Astrocyte of the spinal cord (primary cell): Measurements from ENCODE around the gene NKIRAS2.

ENCODE experiments used
- DNase-seq: peaks from one replicate; pipeline ENCODE4 v3.0.0; 2011; ENCODE audit warnings: low read depth, low spot score
- H3K4me3 ChIP-seq: 2 replicates; pipeline ENCODE4 v1.5.1; 2011; ENCODE audit warnings: low read depth, mild to moderate bottlenecking, low read length, moderate library complexity
- in situ Hi-C: cut with HindIII; loops from 2 replicates; pipeline ENCODE4 v1.10.0; 2017; ENCODE audit warnings: low sequenced_read_pairs
- TF ChIP-seq, protein P1 (sequence below): IDR thresholded peaks from 2 replicates; pipeline ENCODE4 v1.5.1; 2012; ENCODE audit warnings: low read depth, mild to moderate bottlenecking, low read length, inconsistent platforms

NKIRAS2 gene

DNA sequence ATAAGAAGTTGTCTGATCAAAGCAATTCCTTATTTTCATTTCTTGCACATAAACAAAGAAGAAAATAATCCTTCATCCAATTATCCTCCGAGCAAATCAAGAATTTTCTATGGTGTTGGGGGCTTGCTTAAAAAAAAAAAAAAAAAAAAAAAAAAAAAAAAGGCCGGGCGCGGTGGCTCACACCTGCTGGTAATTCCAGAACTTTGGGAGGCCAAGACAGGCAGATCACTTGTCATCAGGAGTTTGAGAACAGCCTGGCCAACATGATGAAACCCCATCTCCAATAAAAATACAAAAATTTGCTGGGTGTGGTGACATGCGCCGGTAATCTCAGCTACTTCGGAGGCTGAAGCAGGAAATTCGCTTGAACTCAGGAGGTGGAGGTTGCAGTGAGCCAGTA is 34.0 kb upstream of the NKIRAS2 start:
- H3K4me3 ChIP-seq, result no peak overlapping the region
- in situ Hi-C loops, result no loop called here
- TF ChIP-seq, protein P1, sequence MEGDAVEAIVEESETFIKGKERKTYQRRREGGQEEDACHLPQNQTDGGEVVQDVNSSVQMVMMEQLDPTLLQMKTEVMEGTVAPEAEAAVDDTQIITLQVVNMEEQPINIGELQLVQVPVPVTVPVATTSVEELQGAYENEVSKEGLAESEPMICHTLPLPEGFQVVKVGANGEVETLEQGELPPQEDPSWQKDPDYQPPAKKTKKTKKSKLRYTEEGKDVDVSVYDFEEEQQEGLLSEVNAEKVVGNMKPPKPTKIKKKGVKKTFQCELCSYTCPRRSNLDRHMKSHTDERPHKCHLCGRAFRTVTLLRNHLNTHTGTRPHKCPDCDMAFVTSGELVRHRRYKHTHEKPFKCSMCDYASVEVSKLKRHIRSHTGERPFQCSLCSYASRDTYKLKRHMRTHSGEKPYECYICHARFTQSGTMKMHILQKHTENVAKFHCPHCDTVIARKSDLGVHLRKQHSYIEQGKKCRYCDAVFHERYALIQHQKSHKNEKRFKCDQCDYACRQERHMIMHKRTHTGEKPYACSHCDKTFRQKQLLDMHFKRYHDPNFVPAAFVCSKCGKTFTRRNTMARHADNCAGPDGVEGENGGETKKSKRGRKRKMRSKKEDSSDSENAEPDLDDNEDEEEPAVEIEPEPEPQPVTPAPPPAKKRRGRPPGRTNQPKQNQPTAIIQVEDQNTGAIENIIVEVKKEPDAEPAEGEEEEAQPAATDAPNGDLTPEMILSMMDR, result no peak
- DNase-seq, result no peak

DNA sequence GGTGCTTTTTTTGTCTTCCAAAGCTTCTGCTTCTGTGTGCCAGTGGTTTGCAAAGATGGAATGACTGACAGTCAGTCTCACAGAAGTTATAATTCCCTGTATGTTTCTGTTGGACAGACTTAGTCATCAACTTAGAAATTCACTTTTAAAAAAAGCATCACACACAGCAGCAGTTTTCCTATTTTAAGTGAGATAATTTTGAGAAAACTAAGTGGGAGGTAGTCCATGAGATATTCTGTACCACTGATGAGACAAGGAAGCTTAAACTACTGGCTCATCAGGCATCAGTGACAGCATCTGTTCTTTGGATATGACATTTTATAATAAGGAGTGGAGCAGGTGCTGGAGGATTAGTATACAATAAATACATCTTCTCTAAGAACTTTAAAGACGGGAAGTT is 33.3 kb upstream of the NKIRAS2 start:
- TF ChIP-seq, protein P1, result no peak
- H3K4me3 ChIP-seq, result no peak overlapping the region
- DNase-seq, result no peak
- in situ Hi-C loops, result no loop called here

DNA sequence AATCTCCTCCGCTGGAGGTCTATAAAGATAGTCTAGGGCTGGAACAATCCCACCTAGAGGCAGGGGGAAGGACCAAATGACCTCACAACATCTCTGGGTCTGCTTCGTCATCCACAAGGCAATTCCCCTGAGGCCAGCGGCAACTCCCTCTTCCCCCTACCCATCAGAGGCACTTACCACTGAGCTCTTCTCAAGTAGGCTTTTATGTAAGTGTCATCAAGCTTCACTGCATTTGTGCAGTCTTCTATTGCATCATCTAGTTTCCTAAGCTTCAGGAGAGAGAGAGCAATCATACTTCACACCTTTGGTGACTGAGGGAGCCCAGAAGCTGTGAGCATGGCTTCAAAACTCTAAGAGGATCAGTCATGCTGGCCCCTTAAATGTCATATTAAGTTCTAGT is 32.2 kb upstream of the NKIRAS2 start:
- in situ Hi-C loops, result no loop called here
- DNase-seq, result no peak
- TF ChIP-seq, protein P1, result no peak
- H3K4me3 ChIP-seq, result no peak overlapping the region

DNA sequence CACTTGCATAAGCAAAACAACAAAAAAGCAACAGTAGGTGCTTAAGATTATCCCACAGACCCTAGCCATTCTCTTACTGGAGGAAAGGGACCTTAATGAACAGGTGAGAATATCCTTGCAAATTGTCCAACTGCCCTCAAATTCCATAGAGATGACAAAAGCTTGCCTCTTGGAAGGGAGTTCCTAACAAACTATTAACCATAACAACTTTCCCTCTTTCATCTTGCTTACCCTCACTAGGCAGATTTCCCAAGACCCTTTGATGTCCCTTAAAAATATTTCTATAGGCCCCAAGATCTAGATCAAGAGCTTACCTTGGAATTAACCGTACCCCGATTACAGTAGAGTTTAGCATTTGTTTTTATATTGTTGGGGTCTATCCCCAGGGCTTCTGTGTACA is 31.5 kb upstream of the NKIRAS2 start:
- in situ Hi-C loops, result no loop called here
- no peak for DNase-seq
- no peak overlapping the region for H3K4me3 ChIP-seq
- TF ChIP-seq, protein P1, result no peak

DNA sequence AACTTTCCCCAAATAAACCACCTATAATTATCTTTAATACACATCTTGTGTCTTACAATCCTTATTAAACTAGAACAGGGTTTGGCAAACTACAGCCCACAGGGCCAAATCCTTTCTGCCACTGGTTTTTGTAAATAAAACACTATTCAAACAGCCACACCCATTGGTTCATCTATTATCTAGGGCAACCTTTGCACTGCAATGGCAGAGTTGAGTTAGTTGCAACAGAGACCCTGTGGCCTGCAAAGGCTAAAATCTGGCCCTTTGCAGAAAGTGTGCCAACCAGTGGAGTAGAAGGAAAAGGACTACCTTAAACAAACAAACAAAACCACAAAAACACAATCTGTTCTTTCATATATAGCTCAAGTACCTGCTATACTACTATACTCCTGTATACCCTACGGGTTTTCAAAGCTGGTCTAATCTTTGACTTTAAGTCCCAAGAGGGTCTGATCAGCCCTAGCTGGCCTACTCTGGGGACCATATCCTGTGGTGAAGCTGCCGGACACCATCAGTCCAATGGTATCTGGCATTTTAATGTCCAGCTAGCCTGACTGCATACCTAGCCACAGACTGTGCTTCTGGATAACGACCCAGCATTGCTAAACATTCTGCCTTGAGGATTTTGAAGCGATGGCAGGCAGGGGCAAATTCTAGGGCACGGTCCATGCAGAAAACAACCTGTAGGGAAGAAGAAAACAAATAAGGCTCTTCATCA is 30.0 kb upstream of the NKIRAS2 start:
- no peak overlapping the region for H3K4me3 ChIP-seq
- TF ChIP-seq, protein P1, result no peak
- DNase-seq, result no peak
- in situ Hi-C loops, result no loop called here

DNA sequence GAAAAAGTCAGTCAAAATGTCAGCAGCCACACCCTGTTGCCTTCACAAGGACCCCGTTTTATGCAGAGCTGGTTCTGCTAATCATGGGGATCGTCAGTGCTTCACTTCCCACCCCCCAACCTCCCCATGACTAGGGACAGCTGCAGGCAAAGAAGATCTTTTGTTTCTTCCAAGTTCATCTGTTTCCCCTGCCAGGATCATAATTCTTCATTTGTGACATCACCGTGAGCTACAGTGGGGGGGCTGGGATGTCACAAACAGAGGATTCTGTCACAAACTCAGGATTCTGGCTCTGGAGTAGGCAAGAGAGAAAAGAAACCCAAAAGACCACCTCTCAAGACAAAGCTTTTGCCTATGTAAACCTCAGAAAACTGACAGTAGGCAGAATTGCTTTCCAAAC is 27.3 kb upstream of the NKIRAS2 start:
- in situ Hi-C loops, result no loop called here
- TF ChIP-seq, protein P1, result no peak
- no peak overlapping the region for H3K4me3 ChIP-seq
- DNase-seq, result no peak

DNA sequence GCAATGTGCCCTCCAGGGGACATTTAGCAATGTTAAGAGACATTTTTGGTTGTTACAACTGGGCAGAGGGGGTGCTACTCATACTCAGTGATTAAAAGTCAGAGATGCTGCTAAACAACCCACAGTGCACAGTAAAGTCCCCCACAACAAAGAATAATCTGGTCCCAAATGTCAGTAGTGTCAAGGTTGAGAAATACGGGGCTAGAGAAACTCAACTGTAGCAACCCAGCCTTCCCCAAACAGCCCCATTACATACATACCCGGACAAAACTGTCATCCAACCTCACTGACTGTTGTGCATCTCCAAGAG is 23.1 kb upstream of the NKIRAS2 start:
- in situ Hi-C loops, result no loop called here

More for the DNA sequence above, 23.1 kb upstream of the NKIRAS2 start:
- no peak overlapping the region for H3K4me3 ChIP-seq
- no peak for DNase-seq
- TF ChIP-seq, protein P1, result no peak
